Mammary epithelial cell (primary cell): Measurements from ENCODE around the gene PLSCR4.

Experiments used
- CTCF ChIP-seq, 2 donors: IDR thresholded peaks in 1 of 2; conservative IDR thresholded peaks in 1 of 2; 2 replicates each; pipeline ENCODE4 v1.5.1; 2011 to 2012; ENCODE audit warnings: inconsistent platforms in 2 of 2, low read length in 2 of 2, mild to moderate bottlenecking in 2 of 2, control low read depth in 1 of 2, low read depth in 1 of 2; ENCODE audit not compliant: insufficient read depth in 1 of 2; ENCODE audit errors: extremely low read depth in 1 of 2
- EZH2 ChIP-seq: IDR thresholded peaks from 2 replicates; pipeline ENCODE4 v1.6.1; 2012; ENCODE audit warnings: low read length, inconsistent platforms, borderline replicate concordance

GRCh38 chr3:146227486-146227885 is 23.4 kb downstream of the PLSCR4 start:
- TF ChIP-seq CTCF (conservative IDR thresholded peaks at IDR 0.05 in 1 of 2, IDR thresholded peaks at IDR 0.05 in 1 of 2; ENCODE audit: extremely low read depth in 1 of 2, insufficient read depth in 1 of 2, low read depth in 1 of 2, low read length in 2 of 2) (no peak), EZH2 (no peak)
